ENCODE measurements around the gene CEACAM7.

DNA sequence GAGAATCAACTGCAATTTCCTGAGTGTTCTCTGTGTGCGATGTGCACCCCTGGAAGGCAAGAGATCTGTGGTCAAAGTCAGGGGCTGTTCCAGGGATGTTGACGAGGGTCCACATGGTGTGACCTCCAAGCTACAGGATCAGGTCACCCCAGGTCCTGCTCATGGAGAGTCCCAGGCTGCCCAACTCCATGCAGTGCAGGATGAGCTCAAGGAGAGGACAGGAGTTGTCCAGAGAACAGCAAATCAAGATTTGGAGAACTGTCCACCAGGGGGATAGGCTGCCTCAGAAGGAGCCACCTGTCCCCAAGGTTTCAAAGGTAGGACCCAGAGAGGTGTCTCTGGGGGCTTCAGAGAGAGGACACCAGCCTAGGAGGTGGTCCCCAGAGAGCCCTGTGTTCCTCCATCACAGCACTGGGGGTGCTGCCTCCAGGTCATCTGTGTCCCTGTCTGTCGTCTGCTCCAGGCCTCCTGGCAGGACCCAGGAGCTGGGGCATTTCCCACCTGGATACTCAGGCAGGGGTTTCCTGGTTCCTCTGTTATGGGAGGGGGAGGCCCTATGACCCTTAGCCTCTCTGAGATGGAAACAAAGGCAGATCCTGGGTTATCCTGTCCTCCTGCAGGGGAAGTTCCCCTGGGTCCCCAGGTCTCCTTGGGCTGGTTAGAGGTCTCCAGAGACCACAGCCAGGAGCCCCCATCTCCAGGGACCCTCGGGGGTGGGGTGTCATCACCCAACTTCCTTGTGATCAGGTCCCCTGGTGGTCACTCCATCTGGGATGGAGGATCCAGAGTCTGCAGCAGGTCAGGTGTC is 2.1 kb upstream of the CEACAM7 start:
- TF ChIP-seq POLR2A (IDR thresholded peaks at IDR 0.05): no peak
- TF ChIP-seq, protein P1, sequence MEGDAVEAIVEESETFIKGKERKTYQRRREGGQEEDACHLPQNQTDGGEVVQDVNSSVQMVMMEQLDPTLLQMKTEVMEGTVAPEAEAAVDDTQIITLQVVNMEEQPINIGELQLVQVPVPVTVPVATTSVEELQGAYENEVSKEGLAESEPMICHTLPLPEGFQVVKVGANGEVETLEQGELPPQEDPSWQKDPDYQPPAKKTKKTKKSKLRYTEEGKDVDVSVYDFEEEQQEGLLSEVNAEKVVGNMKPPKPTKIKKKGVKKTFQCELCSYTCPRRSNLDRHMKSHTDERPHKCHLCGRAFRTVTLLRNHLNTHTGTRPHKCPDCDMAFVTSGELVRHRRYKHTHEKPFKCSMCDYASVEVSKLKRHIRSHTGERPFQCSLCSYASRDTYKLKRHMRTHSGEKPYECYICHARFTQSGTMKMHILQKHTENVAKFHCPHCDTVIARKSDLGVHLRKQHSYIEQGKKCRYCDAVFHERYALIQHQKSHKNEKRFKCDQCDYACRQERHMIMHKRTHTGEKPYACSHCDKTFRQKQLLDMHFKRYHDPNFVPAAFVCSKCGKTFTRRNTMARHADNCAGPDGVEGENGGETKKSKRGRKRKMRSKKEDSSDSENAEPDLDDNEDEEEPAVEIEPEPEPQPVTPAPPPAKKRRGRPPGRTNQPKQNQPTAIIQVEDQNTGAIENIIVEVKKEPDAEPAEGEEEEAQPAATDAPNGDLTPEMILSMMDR (IDR thresholded peaks at IDR 0.05): no peak
